Measurements from ENCODE around the gene ATF6.

ATF6 gene

GRCh38 chr1:162003830-162004215 is 237.7 kb downstream of the ATF6 start:
- DNase-seq = peak; percentile 88 to 94 (median 92)

- peak in 2 of 4 experiments; percentile 9 to 37 for DNase-seq
Observed at GRCh38 chr1:162004441-162004950, 238.4 kb downstream of the ATF6 start.

GRCh38 chr1:162006081-162006480 is 240.0 kb downstream of the ATF6 start:
- no peak for DNase-seq

GRCh38 chr1:162007466-162007865 is 241.3 kb downstream of the ATF6 start:
- DNase-seq = peak; percentile 31 to 58 (median 49)

- no peak for DNase-seq
Observed at GRCh38 chr1:162008799-162009198, 242.7 kb downstream of the ATF6 start.

- DNase-seq = no peak
Observed at GRCh38 chr1:162009501-162010174, 243.5 kb downstream of the ATF6 start.

GRCh38 chr1:162010175-162010506 is 244.0 kb downstream of the ATF6 start:
- no peak for DNase-seq

- DNase-seq = no peak
Observed at GRCh38 chr1:162011337-162012012, 245.4 kb downstream of the ATF6 start.

- DNase-seq = no peak
Observed at GRCh38 chr1:162013289-162013688, 247.2 kb downstream of the ATF6 start.

Measured in suppressor macrophage (primary cell).